GM12874 (cell line): ENCODE measurements around the gene DIP2C.

ENCODE experiments used
- TF ChIP-seq, protein P1 (sequence below): IDR thresholded peaks from 2 replicates; pipeline ENCODE4 v1.5.1; 2011; ENCODE audit warnings: low read depth, mild to moderate bottlenecking, control low read depth, low read length, moderate library complexity; ENCODE audit not compliant: insufficient read depth

The DIP2C gene

DNA sequence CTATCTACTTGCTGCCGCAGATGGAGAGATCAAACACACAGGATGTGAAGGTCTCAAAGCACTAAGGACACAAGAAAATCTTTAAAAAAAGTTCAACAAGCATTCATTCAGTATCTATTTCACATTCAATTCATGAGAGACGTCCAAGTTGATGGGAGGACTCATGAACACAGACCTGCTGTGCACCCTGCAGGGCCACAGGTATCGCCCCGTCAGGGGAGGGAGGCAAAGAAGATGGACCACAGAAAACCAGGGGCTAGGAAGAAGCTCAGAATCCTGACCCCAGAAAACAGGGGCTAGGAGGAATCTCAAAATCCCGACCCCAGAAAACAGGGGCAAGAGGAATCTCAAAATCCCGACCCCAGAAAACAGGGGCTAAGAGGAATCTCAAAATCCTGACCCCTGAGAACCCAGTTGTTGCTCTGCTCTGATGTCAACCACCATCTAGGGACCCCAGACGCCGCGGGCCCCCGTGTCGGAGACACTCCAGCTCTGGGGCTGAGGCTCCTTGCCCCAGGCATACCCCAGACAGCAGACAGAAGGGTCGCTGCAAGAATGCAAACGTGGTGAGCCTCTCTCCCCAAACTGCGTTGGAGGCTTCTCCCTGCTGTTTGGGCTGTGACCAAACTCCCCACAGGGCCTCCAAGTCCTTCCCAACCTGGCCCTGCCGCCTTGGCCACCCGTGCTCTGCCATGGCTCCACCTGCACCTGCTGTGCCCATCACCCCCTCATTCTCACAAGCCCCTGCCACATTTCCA, 197.6 kb downstream of the DIP2C start:
- TF ChIP-seq, protein P1, sequence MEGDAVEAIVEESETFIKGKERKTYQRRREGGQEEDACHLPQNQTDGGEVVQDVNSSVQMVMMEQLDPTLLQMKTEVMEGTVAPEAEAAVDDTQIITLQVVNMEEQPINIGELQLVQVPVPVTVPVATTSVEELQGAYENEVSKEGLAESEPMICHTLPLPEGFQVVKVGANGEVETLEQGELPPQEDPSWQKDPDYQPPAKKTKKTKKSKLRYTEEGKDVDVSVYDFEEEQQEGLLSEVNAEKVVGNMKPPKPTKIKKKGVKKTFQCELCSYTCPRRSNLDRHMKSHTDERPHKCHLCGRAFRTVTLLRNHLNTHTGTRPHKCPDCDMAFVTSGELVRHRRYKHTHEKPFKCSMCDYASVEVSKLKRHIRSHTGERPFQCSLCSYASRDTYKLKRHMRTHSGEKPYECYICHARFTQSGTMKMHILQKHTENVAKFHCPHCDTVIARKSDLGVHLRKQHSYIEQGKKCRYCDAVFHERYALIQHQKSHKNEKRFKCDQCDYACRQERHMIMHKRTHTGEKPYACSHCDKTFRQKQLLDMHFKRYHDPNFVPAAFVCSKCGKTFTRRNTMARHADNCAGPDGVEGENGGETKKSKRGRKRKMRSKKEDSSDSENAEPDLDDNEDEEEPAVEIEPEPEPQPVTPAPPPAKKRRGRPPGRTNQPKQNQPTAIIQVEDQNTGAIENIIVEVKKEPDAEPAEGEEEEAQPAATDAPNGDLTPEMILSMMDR = no peak

DNA sequence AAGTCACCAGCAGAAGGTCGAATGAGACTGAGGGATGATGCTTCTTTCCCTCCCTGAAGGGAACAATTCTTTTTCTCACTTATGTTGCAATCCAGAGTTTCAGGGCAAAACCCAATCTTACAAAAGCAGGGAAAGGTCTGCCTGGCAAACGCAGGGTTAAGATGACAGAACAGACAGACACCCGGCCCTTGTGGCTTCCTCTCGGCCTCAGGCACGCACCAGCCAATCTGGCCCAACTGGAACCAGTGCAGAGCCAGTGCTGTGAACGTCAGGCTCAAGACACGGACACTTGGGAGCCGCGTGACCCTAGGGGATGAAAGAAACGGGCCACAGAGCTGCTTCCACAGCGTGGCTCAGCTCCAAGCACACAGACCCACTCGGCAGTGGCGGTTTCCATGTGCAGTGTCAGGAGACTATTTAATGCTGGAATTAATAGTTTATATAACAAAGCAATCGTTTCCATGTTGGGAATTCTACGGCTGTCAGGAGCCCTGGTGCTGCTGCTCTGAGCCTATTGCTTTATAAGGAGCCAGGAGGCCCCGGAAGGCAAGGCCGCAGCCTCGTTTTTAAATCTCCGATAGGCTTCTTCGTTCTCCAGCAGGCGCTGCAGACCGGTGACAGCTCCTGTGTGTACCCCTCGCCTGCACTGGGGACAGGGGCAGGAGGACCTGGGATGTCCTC, 198.4 kb downstream of the DIP2C start:
- TF ChIP-seq, protein P1 = no peak

GRCh38 chr10:490256-490655, 199.2 kb downstream of the DIP2C start:
- TF ChIP-seq, protein P1 = no peak

GRCh38 chr10:489330-489729, 200.1 kb downstream of the DIP2C start:
- TF ChIP-seq, protein P1 = no peak

DNA sequence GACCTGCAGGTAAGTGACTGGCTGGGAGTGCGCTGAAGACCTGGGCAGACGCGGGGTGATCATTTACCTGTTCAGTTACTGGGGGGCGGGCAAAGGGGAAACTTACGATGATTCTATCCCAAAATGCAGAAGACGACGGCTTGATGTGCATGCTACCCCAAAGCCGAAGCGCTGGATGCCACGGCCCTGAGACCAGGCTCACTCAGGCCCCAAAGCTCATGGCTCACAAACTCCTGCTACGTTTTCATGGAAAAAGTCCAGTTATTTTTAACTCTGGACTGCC, 200.6 kb downstream of the DIP2C start:
- TF ChIP-seq, protein P1 = no peak

DNA sequence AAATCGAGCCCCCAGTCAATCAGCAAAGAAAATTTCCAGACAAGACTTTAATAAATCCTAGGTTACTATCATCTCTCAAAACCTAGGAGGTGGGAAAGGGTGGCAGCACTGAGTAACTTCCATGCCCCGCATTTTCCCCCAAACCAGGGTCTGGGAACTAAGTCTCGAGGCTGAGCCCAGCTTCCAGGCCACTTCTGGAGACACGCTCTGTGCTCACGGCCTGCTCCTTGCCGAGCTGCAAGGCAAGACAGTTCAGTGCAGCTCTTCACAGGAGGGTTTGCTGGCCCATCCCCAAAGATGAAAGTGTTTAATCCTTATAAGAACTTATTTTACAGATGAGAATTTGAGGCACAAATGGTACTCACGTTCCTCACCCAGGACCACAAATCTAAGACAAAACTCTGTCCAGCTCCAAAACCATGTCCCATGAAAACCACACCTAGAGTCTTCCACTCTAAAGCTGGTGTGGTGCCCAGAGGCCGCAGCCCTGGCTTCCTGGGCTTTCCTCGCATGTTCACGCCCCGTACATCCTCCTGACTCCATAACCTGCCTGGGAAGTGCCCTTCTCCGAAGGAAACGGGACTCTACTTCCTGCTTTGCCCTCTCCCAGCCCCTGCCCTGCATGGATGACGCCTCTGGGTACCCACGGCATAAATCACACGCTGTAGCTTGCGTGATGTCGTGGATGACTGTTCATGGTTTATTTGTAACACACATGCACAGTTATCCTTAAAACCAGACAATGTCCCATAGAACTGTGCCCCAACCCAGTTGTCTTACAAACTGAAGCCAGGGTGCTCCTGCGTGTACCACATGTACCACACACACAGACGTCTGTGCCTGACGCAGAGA, 201.2 kb downstream of the DIP2C start:
- TF ChIP-seq, protein P1 = no peak

- TF ChIP-seq, protein P1 = no peak
Measured at GRCh38 chr10:486666-487322, 202.7 kb downstream of the DIP2C start.
